ENCODE data around the gene AOC1. TPM values are rescaled to one million over a fixed set of nuclear protein-coding genes. Genes with fewer than 3 reads are reported as not detected.

The AOC1 gene
- total and polyA plus RNA-seq, 10 of the 15 experiments (the other 5 are each of a cell fraction or from before 2014, with no cell fraction given): 0.07 TPM; not detected in 9

DNA sequence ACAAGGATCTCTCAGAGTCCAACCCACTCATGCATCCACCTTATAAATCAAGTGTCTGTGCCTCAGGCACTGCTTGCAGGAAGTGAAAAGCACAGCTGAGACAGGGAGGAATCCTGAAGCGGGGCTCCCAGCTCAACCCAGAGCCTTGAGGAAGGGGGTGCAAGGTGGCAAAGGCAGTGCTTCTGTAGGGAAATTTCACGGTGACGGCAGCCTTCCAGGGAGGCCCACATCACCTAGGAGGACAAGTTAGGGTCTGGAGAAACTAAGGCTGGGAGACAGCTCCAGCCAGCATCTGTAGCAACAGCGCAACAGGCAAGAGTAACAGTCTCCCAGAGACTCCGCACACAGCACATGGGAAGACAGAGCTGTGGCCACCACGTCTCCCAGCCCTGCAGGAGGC, 2.7 kb downstream of the AOC1 start:
- ATAC-seq: no peak

More for the DNA sequence above, 2.7 kb downstream of the AOC1 start:
- no TSS peak for BruUV-seq (replicated peaks)
- peaks cover 2 to 4% of the 10 kb centered on the region in 2 experiments for H3K27me3 ChIP-seq (replicated peaks in 1 of 2; ENCODE audit: control insufficient read depth in 2 of 2, insufficient read depth in 2 of 2, low read length in 1 of 2)
- H3K4me1 ChIP-seq (ENCODE audit: control insufficient read depth, insufficient read depth, low read length): no peaks in the 10 kb centered on the region
- no peak overlapping the region for H3K4me2 ChIP-seq (ENCODE audit: control insufficient read depth, insufficient read depth)
- H4K20me1 ChIP-seq (ENCODE audit: control insufficient read depth, insufficient read depth): no peaks in the 10 kb centered on the region
- ChIA-PET CTCF (no interaction called here), POLR2A (no interaction called here), SMC1A (ENCODE audit: uncharacterized antibody, unreplicated experiment) (no interaction called here), RAD21 (ENCODE audit: unreplicated experiment) (no interaction called here)
- intact Hi-C loops (cut with micrococcal nuclease; ENCODE audit: unreplicated experiment) (no loop called here), in situ Hi-C loops (cut with MboI) (no loop called here)
- H3K27ac ChIP-seq (ENCODE audit: control insufficient read depth, insufficient read depth): no peak overlapping the region
- H3K9ac ChIP-seq (ENCODE audit: control insufficient read depth, insufficient read depth, low read length): no peak overlapping the region
- WGBS (ENCODE audit: insufficient coverage, insufficient replicate concordance, low lambda C conversion rate, missing lambda C conversion rate): 60% methylated on average over 6 of the region's 6 CpGs
- no peak overlapping the region for H3K4me3 ChIP-seq
- no peaks in the 10 kb centered on the region for H3K9me3 ChIP-seq (replicated peaks; ENCODE audit: control insufficient read depth, insufficient read depth, low read length)
- FAIRE-seq: no peak
- H2AFZ ChIP-seq (ENCODE audit: control insufficient read depth, low read depth, low read length): no peak overlapping the region
- DNase-seq (ENCODE audit: low read depth, low spot score): no peak
- TF ChIP-seq SMAD1 (IDR thresholded peaks at IDR 0.05; ENCODE audit: low read depth, partially characterized antibody) (no peak), TARDBP (IDR thresholded peaks at IDR 0.05; ENCODE audit: borderline replicate concordance) (no peak), ZBTB4 (CRISPR knock-in tag; IDR thresholded peaks at IDR 0.05) (no peak), HDAC2 (IDR thresholded peaks at IDR 0.05) (no peak), POU2F2 (IDR thresholded peaks at IDR 0.05; ENCODE audit: borderline replicate concordance, low read depth, low read length) (no peak), HSF1 (IDR thresholded peaks at IDR 0.05; ENCODE audit: low read depth, low read length) (no peak), HCFC1 (IDR thresholded peaks at IDR 0.05; ENCODE audit: low read length) (no peak), RUNX3 (IDR thresholded peaks at IDR 0.05; ENCODE audit: low read length) (no peak), JUND (IDR thresholded peaks at IDR 0.05; ENCODE audit: low read depth, low read length) (no peak), CBX3 (IDR thresholded peaks at IDR 0.05; ENCODE audit: borderline replicate concordance, low read depth) (no peak)
- TF ChIP-seq, protein P1, sequence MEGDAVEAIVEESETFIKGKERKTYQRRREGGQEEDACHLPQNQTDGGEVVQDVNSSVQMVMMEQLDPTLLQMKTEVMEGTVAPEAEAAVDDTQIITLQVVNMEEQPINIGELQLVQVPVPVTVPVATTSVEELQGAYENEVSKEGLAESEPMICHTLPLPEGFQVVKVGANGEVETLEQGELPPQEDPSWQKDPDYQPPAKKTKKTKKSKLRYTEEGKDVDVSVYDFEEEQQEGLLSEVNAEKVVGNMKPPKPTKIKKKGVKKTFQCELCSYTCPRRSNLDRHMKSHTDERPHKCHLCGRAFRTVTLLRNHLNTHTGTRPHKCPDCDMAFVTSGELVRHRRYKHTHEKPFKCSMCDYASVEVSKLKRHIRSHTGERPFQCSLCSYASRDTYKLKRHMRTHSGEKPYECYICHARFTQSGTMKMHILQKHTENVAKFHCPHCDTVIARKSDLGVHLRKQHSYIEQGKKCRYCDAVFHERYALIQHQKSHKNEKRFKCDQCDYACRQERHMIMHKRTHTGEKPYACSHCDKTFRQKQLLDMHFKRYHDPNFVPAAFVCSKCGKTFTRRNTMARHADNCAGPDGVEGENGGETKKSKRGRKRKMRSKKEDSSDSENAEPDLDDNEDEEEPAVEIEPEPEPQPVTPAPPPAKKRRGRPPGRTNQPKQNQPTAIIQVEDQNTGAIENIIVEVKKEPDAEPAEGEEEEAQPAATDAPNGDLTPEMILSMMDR (IDR thresholded peaks at IDR 0.05 in 2 of 3, conservative IDR thresholded peaks at IDR 0.05 in 1 of 3; ENCODE audit: control insufficient read depth in 2 of 3, extremely low read depth in 1 of 3, insufficient read depth in 1 of 3, low read depth in 3 of 3, low read length in 3 of 3): no peak
- no peaks in the 10 kb centered on the region for H3K36me3 ChIP-seq (ENCODE audit: control insufficient read depth in 2 of 2, insufficient read depth in 2 of 2, low read length in 1 of 2)
- no peaks in the 10 kb centered on the region for H3K79me2 ChIP-seq (ENCODE audit: control insufficient read depth, insufficient read depth, low read length)

All from GM12878 (cell line).